ENCODE results near the gene BRCC3.

The BRCC3 gene

DNA sequence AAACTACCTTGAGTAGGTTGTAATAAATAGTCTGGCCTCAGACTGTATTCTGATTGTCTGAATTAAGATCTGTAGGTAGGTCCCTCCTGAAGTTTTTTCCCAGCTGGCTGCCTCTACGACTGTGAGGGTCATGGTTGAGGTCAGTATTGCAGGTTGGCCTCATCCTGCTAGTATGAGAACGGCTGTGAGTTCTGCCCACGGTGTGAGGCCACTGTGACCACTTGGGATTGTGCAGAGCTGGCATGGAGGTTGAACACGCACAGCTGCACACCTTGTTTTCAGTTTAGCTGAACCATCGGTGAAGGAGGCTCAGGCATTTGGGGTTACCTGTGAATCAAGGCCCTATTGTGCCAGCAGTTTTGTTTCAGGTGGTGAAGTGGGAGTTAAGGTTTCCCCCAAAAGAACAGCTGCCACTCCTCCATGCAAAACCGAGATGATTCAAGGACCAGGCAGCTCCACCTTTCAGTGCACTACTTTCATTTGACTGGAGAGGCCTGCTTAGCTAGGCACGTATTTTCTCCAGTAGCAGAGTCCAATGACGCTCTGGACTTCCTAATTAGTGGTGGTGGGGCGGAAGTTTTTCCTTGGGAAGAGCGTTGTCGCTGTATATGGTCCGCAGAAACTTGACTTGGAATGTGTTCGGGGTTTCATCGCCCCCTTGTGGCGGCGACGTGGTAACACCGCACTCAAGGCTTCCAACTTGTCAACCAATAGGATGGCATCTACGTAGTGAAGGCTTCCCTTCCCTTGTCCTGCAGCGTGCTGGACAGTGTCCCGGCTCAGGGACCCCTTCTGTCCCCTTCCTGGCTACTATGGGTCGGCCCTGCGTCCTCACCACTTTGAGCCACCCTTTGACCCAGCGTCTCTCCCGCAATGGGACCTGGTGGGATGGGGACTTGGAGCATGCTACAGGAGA is 14.2 kb upstream of the BRCC3 start:
- peak; percentile 15 to 74 (median 39) for DNase-seq

DNA sequence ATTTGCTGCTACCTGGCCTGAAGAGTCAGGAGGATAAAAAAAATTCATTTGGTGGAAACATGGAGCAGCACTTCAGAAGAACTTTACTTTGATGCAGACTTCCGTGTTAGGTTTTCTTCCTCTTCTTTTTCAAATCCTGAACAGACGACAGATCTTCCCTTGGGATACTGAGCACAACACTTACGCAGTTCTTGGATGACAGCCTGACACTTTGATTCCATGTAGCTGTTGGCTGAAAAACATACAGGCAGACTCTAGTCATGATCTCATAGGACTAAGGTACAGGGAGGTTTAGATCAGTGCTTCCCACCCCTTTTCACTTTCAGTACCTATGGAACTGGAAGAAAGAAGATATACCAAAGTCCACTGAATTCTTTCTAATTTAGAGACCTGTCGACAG is 9.5 kb upstream of the BRCC3 start:
- DNase-seq, result no peak

DNA sequence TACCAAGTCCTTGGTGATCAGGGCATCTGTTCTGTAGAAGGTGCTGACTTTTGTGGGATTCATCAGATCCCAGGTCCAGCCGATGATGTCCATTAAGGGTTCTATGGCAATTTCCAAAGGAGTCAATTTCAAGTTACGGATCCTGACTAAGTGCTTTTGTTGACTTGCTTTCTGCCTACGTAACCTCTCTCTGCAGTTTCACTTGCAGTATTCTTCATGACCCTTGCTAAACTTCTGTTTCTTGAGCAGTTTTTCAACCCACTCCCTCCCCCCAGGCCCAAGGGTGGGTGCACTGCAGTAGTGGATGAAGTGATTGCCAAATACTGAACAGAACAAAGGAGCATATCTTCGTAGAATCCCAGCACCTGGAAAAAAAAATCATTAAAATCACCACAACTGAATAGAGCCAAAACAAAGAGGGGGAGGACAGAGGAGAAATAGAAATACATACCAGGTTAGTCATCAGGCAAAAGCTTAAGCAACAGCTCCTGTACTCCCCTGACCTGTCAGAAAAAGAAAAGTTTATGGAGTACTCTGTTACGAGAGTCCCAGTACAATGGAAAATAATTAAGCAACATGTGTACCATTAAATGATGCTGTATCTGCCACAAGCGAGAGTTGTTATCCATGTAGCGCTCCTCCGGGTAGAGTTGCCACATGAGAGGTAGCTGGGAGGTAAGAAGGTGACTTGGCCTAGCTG is 6.1 kb upstream of the BRCC3 start:
- peak in 1 of 3 experiments; percentile 26 for DNase-seq

DNA sequence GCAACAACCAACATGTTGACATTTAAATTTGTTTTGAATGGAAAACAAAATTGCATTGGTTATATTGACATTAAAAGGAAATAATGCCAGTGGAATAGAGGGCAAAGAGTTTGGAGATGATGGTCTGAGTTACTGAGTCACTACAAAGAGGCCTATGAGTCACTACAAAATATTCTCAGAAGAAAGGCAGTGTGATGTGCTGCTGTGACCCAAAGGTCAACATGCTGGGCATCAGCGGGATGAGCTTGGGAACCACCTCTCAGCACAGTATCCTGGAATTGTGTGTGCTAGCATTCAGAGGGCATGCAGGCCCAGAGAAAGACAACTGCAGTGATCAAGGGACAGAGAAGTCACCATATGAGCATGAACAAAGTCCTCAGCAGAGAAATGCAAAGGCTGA is 3.1 kb upstream of the BRCC3 start:
- no peak for DNase-seq

DNA sequence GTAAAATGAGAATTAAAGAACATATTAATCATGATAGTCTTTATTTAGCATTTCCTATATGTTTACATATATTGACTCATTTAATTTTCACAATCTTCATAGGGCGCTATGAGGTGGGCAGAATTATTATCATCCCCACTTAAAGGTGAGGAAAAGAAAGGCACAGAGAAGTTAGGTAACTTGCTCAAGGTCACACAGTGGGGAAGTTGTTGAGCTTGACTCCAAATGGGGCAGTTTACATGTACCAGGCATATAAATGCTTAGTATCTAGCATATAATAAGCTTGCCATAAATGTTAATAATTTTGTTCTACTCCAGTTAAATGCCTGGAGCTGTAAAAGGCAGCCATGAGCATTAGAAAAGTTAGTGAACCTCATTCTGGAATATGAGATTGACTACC is 1.9 kb upstream of the BRCC3 start:
- DNase-seq, result no peak

DNA sequence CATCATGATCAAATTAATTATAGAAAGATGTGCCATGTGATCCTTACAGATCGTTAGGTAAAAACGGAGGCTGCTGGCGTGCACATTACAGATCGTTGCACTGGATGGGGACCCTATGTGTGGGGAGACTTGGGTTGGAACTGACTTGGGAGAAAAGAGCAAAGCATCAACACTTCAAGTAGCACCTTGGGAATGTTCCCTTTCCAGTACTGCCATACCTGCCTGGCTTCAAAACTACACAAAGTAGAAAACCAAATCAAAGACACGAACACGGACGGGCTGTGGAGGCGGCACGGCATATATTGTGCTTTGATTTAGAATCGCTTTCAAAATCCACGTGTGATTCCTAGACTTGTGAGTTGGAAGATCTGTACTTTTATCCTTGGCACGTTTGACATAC is 1.3 kb upstream of the BRCC3 start:
- peak in 1 of 3 experiments; percentile 39 for DNase-seq

DNA sequence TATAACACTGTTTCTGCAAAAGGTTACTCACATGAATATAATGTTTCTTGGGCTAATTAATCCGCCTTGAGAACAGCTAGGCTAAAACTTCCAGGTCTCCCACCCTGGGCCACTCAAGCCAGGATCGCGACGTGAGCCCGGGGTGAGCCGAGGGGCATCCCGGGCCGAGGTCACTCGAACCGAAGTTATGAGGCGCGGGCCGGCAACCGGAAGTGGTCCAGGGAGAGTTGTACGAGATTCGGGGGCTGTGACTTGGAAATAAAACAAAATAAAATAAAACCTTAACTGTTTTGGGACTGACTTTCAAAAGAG is 689 bp upstream of the BRCC3 start:
- DNase-seq, result peak in 1 of 3 experiments; percentile 76

DNA sequence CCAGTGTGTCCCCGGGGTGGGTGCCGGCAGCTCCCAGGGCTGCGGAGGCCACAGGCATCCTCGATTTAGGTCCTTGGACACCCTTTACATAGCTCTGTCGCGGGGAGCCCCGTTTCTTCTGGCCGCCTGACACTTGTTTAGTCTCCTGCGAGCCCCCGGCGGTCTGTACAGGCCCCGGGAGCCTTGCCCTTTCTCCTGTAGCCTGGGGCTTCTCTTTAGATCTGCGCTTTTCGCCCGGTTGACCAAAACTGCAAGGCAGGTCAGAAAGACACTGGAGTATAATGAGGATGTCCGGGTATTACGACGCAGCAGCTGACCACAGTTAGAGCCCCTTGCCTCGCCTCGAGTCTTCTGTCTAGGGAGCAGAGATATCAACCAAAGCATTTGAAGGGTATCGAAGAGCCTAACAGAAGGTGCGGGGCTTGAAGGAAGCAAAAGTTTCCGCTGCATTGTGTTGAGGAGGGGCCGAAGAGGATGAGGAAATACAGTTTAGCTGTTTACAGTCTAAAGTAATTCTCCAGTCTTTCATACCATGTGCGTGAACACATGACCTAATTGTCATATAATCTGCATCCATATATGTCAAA is 479 bp downstream of the BRCC3 start:
- peak in 2 of 3 experiments; percentile 75 to 78 for DNase-seq

DNA sequence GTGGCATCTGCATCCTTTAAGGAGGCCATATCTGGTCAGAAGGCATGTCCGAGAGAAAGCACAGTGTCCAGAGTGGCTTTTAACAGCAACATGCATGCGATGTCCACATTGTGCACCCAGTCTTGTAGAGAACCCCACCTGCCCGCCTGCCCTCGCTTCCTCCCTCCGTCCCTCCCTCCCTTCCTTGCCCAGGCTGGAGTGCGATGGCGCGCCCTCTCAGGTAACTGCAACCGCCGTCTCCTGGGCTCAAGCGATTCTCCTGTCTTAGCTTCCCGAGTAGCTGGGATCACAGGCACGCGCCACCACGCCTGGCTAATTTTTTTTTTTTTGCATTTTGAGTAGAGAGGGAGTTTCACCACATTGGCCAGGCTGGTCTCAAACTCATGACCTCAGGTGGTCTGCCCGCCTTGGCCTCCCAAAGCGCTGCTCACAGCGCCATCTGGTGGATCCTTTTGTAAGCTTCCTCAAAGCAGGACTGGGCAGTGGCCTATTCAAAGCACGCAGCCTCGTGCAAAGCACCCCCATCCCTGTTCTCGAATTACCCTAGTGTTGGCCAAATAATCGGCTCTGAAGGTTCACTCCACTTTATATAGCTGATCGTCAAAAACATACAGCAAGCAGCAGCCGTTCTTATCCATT is 15.0 kb downstream of the BRCC3 start:
- DNase-seq, result peak; percentile 9 to 47 (median 22)

DNA sequence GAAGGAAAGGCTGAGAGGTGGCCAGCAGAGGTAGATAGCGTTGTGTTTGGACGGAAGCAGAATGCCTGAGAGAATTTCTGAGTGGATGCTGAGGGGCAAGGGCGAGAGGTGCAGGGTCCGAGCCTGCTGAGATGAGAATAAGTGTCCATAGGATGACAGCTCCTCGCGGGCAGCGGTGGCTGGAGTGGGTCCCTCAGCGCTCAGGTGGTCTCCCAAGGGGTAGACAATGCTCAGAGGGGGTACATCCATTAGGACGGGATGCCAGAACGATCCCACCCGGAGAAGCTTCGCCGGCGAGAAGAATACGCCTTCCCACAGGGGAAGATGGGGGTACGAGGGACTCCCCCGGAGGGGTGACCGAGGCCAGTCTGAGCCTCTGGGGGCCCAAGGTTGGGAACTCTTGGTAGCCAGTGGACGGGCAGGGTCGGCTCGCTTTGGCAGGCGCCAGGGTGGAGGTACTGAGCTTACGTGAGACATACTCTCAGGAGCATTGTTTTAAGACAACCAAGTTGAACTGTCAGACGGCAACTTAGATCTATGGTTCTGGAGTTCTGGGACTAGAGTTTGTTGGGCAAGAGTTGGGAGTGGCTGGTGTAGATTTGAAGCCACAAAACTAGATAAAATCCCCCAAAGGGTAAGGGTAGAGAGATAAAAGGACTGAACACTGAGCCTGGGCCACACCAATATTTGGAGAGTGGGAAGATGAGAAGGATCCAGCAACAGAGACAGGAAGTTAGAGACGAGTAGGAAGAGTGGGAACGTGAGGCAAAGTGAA is 15.8 kb downstream of the BRCC3 start:
- no peak for DNase-seq

DNA sequence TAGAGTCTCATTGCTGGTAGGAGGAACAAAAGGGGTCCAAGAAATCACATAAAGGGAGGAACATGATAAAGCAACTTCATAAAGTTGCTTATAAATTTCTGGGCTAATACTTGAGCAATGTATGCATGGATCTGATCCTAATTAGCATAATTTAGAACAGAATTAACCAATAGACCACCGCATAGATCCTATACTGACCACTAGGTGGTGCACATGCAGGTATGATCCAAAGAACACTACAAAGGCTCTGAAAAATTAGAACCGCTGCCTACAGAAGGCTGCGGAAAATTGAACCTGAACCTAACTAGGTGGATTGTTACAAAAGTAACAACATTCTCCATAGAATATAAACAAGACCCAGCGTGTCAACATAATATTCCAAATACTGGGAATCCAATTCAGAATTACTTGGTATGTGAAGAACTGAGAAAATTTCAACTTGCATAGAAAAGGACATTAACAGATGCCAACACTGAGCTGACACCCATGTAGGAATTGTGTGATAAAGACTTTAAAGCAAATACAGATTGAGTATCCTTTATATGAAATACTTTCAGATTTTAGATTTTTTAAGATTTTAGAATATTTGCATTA is 23.3 kb downstream of the BRCC3 start:
- DNase-seq, result peak; percentile 24 to 64 (median 43)

DNA sequence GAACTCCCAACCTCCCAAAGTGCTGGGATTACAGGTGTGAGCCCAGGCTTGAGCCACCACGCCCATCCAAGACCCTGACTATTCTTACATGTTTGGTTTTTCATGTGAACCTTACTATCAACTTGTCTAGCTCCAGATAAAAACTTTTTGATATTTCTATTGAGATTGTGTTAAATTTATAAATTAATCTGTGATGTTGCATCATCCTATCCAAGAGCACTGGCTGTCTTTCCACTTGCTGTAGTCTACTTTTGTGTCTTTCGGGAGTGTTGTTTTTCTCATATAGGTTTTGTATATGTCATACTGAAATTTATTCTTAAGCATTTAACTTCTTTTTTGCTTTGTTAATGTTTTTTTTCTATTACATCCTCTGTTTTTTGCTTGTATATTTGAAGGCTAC is 34.6 kb downstream of the BRCC3 start:
- no peak for DNase-seq

DNA sequence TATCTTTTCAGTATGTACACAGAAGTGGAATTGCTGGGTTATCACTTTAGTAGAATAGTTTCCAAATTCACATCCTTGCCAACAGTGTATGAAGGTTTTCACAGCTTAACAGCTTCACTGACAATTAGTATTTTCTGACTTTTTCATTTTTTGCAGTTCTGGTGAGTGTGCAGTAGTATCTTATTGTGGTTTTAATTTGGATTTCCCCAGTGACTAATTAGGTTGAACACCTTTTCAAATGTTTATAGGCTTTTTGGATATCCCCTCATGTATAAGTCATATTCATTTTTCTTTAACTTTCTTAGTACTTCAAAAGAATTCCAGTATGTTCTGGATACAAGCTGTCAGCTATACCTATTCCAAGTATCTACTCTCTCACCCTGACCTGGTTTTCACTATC is 37.1 kb downstream of the BRCC3 start:
- DNase-seq, result no peak

DNA sequence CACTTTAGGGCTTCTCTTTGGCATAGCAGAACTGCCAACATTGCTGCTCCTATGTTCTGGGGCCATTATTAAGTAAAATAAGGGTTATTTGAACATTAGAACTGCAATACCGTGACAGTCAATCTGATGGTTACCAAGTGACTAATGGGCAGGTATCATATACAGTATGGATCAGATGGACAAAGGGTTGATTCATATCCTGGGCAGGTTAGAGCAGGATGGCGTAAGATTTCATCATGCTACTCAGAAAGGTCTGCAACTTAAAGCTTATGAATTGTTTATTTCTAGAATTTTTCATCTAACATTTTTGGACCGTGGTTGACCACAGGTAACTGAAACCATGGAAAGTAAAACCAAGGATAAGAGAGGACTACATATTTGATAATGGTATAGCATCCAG is 40.9 kb downstream of the BRCC3 start:
- no peak for DNase-seq

DNA sequence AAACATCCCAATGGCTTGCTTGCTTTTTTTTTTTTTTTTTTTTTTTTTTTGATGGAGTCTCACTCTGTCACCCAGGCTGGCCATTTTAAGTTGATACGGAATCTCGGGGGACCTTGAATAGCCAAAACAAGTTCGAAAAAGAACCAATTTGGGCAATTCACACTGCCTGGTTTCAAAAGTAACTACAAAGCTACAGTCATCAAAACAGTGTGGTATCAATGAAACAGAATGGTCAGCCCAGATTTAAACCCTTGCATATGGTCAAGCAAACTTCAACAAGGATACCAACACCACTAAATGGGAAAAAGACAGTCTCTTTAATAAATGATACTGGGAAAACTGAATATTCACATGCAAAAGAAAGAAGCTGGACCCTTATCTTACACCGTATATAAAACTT is 41.8 kb downstream of the BRCC3 start:
- DNase-seq, result no peak

DNA sequence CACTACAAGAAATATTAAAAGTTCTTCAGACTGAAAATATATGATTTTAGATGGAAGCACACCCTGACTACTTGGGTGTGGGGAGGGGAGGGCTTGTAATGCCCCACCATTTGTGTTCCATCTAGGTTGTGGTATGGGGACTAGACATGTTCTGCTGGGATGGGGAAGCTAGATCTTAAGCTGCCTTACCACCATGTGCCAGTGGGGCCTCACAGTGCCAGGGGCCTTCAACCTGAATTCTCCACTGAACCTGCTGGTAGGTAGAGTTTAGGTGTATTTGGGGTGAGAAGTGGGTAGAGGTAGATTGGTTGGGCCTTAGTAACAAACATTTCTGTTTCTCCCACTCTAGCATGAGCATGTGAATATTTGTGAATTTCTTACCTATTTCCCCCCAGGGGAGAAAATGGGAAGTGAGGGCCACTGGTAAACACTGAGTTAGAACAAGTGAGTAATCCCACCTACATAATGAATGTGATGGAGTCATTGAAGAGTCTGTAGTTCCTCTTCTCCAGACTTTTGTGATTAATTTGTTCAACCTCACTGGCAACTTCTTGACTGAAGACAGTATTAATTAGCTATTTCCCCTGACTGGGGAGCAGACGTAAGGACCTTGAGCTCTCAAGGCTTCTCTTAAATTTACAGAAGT is 44.0 kb downstream of the BRCC3 start:
- DNase-seq, result no peak

DNA sequence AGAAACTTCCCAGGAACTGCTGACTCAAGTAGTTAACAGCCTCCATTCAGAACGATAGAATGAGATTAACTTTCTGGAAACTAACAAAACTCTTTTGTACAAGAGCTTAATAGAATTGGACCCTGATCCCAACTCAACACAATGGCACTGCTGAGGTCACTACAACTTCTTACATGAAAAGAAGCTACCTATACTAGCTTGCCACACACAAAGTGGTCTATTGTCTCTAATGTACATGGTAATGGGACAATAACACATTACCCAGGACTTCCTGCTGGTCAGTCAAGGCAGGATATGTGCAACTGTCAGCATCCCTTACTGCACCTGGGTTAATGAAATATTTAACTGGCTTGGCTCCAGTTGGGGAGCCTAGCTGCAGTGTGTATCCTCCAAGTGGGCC is 56.2 kb downstream of the BRCC3 start:
- no peak for DNase-seq

DNA sequence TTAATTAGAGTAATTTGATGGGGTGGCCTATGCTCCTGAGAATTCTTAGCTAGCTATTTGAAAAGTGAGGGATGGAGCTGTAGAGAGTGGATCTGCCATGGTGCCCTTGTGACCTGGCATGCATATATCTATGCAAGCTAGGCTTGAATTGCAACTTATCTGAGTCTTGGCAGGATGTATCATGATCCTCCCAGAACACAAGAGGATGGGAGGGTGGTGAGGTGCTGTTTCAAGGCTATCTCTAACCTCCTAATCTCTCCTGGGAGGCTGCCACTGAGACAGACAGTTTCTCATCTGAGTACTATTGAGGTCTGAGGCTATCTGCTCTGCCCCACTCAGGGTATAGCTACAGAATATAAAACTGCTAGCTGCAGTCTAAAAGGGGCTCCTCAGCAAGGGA is 56.6 kb downstream of the BRCC3 start:
- DNase-seq, result no peak

DNA sequence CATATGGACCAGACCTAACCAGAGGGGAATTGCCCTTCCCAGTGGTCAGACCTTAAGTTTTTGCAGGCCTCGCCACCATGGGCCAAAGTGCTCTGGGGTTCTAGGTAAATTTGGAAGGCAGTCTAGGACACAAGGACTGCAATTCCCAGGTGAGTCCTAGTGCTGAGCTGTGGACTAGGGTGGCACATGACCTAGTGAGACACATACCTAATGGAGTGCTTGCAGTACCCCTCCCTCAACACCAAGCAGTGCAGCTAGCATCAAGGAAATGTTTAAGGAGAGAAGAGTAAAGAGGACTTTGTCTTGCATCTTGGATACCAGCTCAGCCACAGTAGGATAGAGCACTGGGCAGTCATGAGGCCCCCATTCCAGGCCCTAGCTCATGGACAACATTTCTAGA is 60.8 kb downstream of the BRCC3 start:
- DNase-seq, result no peak

DNA sequence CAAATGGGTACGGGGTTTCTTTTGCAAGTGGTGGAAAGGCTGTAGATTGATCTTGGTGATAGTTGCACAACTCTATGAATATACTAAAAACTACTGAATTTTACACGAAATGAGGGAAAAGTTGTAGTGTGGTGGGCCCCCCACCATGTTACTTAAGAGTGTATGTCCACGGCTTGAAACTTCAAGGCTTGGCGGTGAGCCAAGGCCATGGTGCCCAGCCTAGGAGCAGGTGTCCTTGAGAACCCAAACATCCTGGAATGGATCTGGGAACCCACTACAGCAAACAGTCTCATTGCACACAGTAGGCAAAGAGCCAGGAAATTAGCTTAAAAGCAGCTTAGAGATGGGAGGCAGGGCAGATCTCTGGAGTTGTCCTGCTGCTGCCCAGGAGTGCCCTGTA is 62.9 kb downstream of the BRCC3 start:
- no peak for DNase-seq

DNA sequence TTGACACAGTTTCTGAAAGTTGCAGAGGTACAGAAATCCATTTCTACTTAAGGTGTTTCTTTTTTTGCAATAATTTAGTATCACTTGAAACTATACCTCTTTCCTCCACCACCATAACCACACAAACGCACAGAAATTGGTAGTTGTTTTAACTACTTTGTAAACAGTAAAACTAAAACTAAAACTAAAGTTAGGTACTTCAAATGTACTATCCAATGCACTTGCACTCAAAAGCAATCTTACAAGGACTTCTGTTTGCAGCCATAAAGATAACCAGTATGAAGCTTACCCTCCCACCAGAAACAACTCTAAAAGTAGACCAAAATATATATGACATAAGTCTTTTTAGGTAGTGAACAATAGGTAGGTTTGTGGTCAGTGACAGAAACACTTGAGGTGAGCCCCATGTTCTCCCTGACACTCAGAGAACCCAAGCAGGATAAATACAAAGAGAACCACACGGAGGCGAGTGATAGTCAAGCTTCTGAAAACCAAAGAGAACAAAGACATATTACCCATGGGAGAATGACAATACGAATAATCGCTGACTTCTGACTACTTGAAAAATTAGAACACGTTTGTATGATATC is 72.7 kb downstream of the BRCC3 start:
- DNase-seq, result no peak
